GM12878 (cell line): ENCODE results near the gene SSNA1. TPM values are rescaled to one million over a fixed set of nuclear protein-coding genes. Genes with fewer than 3 reads are reported as not detected.

ENCODE experiments used
- ATAC-seq: fragments of 200-7000 bp; cut with Tn5 transposase; 3 replicates; pipeline ENCODE4 v1.9.1; 2020; ENCODE audit warnings: mild to moderate bottlenecking, moderate library complexity
- BruUV-seq: library from RNA; stranded (reverse); fragments of 400-500 nt; replicated peaks from 2 replicates; lab custom pipeline; 2021; lab: Mats Ljungman, UMichigan
- CTCF ChIA-PET: fragments of 300-600 bp; sonication (Branson Sonifier 250); formaldehyde crosslinking; extraction: SDS; loops from one replicate; lab custom pipeline; 2021; ENCODE audit warnings: inconsistent platforms; lab: Yijun Ruan, JAX
- POLR2A ChIA-PET: fragments of 350-600 bp; formaldehyde crosslinking; extraction: SDS; loops from one replicate; lab custom pipeline; 2021; ENCODE audit warnings: inconsistent platforms; lab: Charles Lee
- RAD21 ChIA-PET: fragments of 300-600 bp; sonication (Branson Sonifier 250); formaldehyde crosslinking; loops from one replicate; lab custom pipeline; 2023; ENCODE audit warnings: antibody characterized with exemption; ENCODE audit not compliant: unreplicated experiment; lab: Charles Lee
- SMC1A ChIA-PET: fragments of 300-600 bp; sonication (Branson Sonifier 250); formaldehyde crosslinking; loops from one replicate; lab custom pipeline; 2023; ENCODE audit not compliant: unreplicated experiment, uncharacterized antibody; lab: Charles Lee
- DNase-seq: peaks from one replicate; pipeline ENCODE4 v3.0.0-alpha.2; 2011; ENCODE audit warnings: low read depth, low spot score
- FAIRE-seq: peaks from 3 replicates; lab custom pipeline; 2011; peaks lifted over from hg19 to GRCh38; lab: Jason Lieb, UNC
- H2AFZ ChIP-seq: 2 replicates; pipeline ENCODE4 v1.6.0; 2011; ENCODE audit warnings: low read depth, low read length, control low read depth; ENCODE audit not compliant: control insufficient read depth
- H3K27ac ChIP-seq: 2 replicates; pipeline ENCODE4 v1.5.1; 2011; ENCODE audit warnings: control low read depth; ENCODE audit not compliant: control insufficient read depth, insufficient read depth
- H3K27me3 ChIP-seq, 2 experiments: replicated peaks in 1 of 2; 2 replicates each; pipeline versions ENCODE4 v1.6.0 to v1.6.1; 2011; ENCODE audit warnings: low read length in 1 of 2; ENCODE audit not compliant: control insufficient read depth in 2 of 2, insufficient read depth in 2 of 2
- H3K36me3 ChIP-seq, 2 experiments: 2 replicates each; pipeline ENCODE4 v1.5.1; 2011; ENCODE audit warnings: low read length in 1 of 2; ENCODE audit not compliant: control insufficient read depth in 2 of 2, insufficient read depth in 2 of 2
- H3K4me1 ChIP-seq: 2 replicates; pipeline ENCODE4 v1.6.1; 2011; ENCODE audit warnings: mild to moderate bottlenecking, low read length, moderate library complexity, mixed read lengths; ENCODE audit not compliant: control insufficient read depth, insufficient read depth
- H3K4me2 ChIP-seq: 2 replicates; pipeline ENCODE4 v1.6.0; 2011; ENCODE audit warnings: control low read depth; ENCODE audit not compliant: control insufficient read depth, insufficient read depth
- H3K4me3 ChIP-seq: fragments of 200-600 bp; sonication (generic); 2 replicates; pipeline ENCODE4 v1.5.1; 2016
- H3K79me2 ChIP-seq: 2 replicates; pipeline ENCODE4 v1.6.0; 2011; ENCODE audit warnings: low read length; ENCODE audit not compliant: control insufficient read depth, insufficient read depth
- H3K9ac ChIP-seq: 2 replicates; pipeline ENCODE4 v1.8.0; 2011; ENCODE audit warnings: low read length, control low read depth, mixed read lengths; ENCODE audit not compliant: control insufficient read depth, insufficient read depth
- H3K9me3 ChIP-seq: replicated peaks from 3 replicates; pipeline ENCODE4 v1.5.1; 2011; ENCODE audit warnings: mild to moderate bottlenecking, low read length; ENCODE audit not compliant: control insufficient read depth, insufficient read depth
- H4K20me1 ChIP-seq: 2 replicates; pipeline ENCODE4 v1.6.0; 2011; ENCODE audit not compliant: control insufficient read depth, insufficient read depth
- KAT2A ChIP-seq: conservative IDR thresholded peaks from 2 replicates; pipeline ENCODE4 v1.6.1; 2011; ENCODE audit warnings: low read depth, low read length; ENCODE audit not compliant: control insufficient read depth
- MXI1 ChIP-seq: fragments of 150-350 bp; IDR thresholded peaks from 2 replicates; pipeline ENCODE4 v1.6.1; 2011; ENCODE audit warnings: low read depth, mild to moderate bottlenecking, inconsistent platforms, low read length, improper control_type of control experiment
- NR2C1 ChIP-seq: fragments of 450-650 bp; IDR thresholded peaks from 2 replicates; pipeline ENCODE4 v1.6.1; 2017; ENCODE audit warnings: antibody characterized with exemption, mild to moderate bottlenecking, moderate library complexity
- NR2F1 ChIP-seq: fragments of 450-650 bp; conservative IDR thresholded peaks from 2 replicates; pipeline ENCODE4 v1.6.1; 2017; ENCODE audit warnings: mild to moderate bottlenecking
- POU2F2 ChIP-seq: IDR thresholded peaks from 3 replicates; pipeline ENCODE4 v1.6.1; 2011; ENCODE audit warnings: low read depth, mild to moderate bottlenecking, low read length, borderline replicate concordance
- SPI1 ChIP-seq: IDR thresholded peaks from 2 replicates; pipeline ENCODE4 v1.6.1; 2011; ENCODE audit warnings: low read depth, mild to moderate bottlenecking, low read length, moderate library complexity, borderline replicate concordance; ENCODE audit not compliant: insufficient read depth
- TCF7 ChIP-seq: IDR thresholded peaks from 2 replicates; pipeline ENCODE4 v1.6.1; 2014; ENCODE audit warnings: antibody characterized with exemption, borderline replicate concordance
- ZNF274 ChIP-seq: IDR thresholded peaks from one replicate; pipeline ENCODE4 v1.8.0; 2011; ENCODE audit not compliant: insufficient read length, insufficient read depth
- WGBS: methylation state at CpG from one replicate; pipeline ENCODE4 v1.1.6; 2016; ENCODE audit warnings: low lambda C conversion rate; ENCODE audit not compliant: insufficient replicate concordance, insufficient coverage; ENCODE audit errors: missing lambda C conversion rate; 5-methylcytosine and 5-hydroxymethylcytosine counted together
- in situ Hi-C: fragments of 300-500 bp; cut with MboI; formaldehyde crosslinking; loops from 9 replicates; pipeline ENCODE4 v1.14.3; 2018; ENCODE audit warnings: mixed read lengths
- intact Hi-C: fragments of 100-400 bp; cut with micrococcal nuclease; formaldehyde crosslinking; loops from one replicate; pipeline ENCODE4 v1.14.2; 2022; ENCODE audit not compliant: unreplicated experiment
- polyA plus RNA-seq, 11 experiments: library from polyadenylated mRNA; depleted of rRNA in 4 of 11; unstranded in 6 of 11; stranded (reverse) in 5 of 11; fragments of >200 nt; fragmentation: Nextera tagmentation in 4 of 11; fragmentation: Illumina TruSeq in 1 of 11; extraction: Ambion mirVana in 4 of 11; extraction: Trizol in 1 of 11; gene quantifications; 1 replicate in 1 of 11; 2 replicates in 10 of 11; pipeline versions ENCODE4 v1.2.1 to v1.2.3, GENCODE V29; 2011 to 2016; ENCODE audit warnings: inconsistent platforms in 2 of 11, missing spikeins in 2 of 11, low read depth in 1 of 11
- total RNA-seq, 4 experiments: library from RNA; depleted of rRNA in 3 of 4; stranded (reverse); fragments of >200 nt in 3 of 4; fragmentation: Illumina TruSeq in 1 of 4; extraction: Trizol in 1 of 4; gene quantifications; 2 replicates each; pipeline versions ENCODE4 v1.2.1 to v1.2.3, GENCODE V29; 2013 to 2021
- TF ChIP-seq, protein P1 (sequence below), 3 experiments: IDR thresholded peaks in 2 of 3; conservative IDR thresholded peaks in 1 of 3; 2 replicates each; pipeline ENCODE4 v1.5.1; 2011; ENCODE audit warnings: low read depth in 3 of 3, low read length in 3 of 3, mild to moderate bottlenecking in 3 of 3, control low read depth in 2 of 3, moderate library complexity in 2 of 3, inconsistent platforms in 1 of 3, mixed read lengths in 1 of 3; ENCODE audit not compliant: control insufficient read depth in 2 of 3, insufficient read depth in 1 of 3; ENCODE audit errors: extremely low read depth in 1 of 3

Gene SSNA1
- total and polyA plus RNA-seq, 10 of the 15 experiments (the other 5 are each of a cell fraction or from before 2014, with no cell fraction given), result 0.63 to 139 (median 78.0) TPM

DNA sequence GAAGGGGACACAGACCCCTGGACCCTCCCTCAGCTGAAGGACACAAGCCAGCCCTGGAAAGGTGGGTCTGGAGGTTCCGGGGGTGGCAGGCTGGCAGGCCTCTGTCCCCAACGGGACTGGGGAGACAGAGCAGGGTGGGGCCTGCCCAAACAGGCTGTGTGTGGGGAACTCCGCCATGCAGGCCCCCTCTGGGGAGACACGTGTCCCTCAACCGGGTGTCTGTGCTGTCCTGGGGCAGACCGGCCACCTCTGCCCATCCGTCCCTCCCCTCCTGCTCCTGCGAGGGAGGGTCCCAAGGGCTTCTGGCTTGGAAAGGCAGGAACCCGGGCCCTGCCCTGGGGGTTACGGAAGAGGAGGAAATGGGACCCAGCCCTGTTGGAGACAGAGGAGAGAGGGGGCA lies 43.6 kb downstream of the SSNA1 start:
- CTCF ChIA-PET, result no interaction called here
- Histone ChIP-seq H3K9me3 (no peaks in the 10 kb centered on the region), H4K20me1 (no peaks in the 10 kb centered on the region), H3K79me2 (no peaks in the 10 kb centered on the region), H3K4me2 (no peak overlapping the region), H3K4me3 (no peak overlapping the region), H3K36me3 (no peaks in the 10 kb centered on the region), H2AFZ (no peak overlapping the region), H3K27me3 (no peaks in the 10 kb centered on the region), H3K27ac (no peak overlapping the region), H3K9ac (no peak overlapping the region), H3K4me1 (peaks cover 11% of the 10 kb centered on the region)
- 26% methylated on average over 10 of the region's 10 CpGs for WGBS
- BruUV-seq, result no TSS peak
- intact Hi-C loops, result no loop called here
- in situ Hi-C loops, result no loop called here
- SMC1A ChIA-PET, result no interaction called here
- POLR2A ChIA-PET, result no interaction called here
- no peak for ATAC-seq
- RAD21 ChIA-PET, result no interaction called here
- TF ChIP-seq SPI1, result no peak
- TF ChIP-seq ZNF274, result no peak
- TF ChIP-seq, protein P1, sequence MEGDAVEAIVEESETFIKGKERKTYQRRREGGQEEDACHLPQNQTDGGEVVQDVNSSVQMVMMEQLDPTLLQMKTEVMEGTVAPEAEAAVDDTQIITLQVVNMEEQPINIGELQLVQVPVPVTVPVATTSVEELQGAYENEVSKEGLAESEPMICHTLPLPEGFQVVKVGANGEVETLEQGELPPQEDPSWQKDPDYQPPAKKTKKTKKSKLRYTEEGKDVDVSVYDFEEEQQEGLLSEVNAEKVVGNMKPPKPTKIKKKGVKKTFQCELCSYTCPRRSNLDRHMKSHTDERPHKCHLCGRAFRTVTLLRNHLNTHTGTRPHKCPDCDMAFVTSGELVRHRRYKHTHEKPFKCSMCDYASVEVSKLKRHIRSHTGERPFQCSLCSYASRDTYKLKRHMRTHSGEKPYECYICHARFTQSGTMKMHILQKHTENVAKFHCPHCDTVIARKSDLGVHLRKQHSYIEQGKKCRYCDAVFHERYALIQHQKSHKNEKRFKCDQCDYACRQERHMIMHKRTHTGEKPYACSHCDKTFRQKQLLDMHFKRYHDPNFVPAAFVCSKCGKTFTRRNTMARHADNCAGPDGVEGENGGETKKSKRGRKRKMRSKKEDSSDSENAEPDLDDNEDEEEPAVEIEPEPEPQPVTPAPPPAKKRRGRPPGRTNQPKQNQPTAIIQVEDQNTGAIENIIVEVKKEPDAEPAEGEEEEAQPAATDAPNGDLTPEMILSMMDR (IDR thresholded peaks at IDR 0.05 in 2 of 3, conservative IDR thresholded peaks at IDR 0.05 in 1 of 3; ENCODE audit: control insufficient read depth in 2 of 3, extremely low read depth in 1 of 3, insufficient read depth in 1 of 3, low read depth in 3 of 3, low read length in 3 of 3), result no peak
- no peak for TF ChIP-seq NR2C1
- no peak for TF ChIP-seq POU2F2
- no peak for TF ChIP-seq NR2F1
- no peak for TF ChIP-seq KAT2A
- TF ChIP-seq MXI1, result no peak
- TF ChIP-seq TCF7, result no peak
- DNase-seq, result no peak
- no peak for FAIRE-seq
